Stimulated activated CD4-positive, alpha-beta T cell treated with anti-CD3 and anti-CD28 coated beads, Interleukin-12 subunit alpha, Interleukin-12 subunit beta, amount 100 ng/mL, for 4 hours (primary cell): ENCODE results near the gene LRRC17.
"Not testable (repeated sequence)": the region's sequence is repeated elsewhere in the genome, so short reads cannot be mapped to it uniquely, and the experiment has no call there.

Source experiments
- DNase-seq: peaks from one replicate; pipeline ENCODE4 v3.0.0-alpha.2; 2020

LRRC17 gene

DNA sequence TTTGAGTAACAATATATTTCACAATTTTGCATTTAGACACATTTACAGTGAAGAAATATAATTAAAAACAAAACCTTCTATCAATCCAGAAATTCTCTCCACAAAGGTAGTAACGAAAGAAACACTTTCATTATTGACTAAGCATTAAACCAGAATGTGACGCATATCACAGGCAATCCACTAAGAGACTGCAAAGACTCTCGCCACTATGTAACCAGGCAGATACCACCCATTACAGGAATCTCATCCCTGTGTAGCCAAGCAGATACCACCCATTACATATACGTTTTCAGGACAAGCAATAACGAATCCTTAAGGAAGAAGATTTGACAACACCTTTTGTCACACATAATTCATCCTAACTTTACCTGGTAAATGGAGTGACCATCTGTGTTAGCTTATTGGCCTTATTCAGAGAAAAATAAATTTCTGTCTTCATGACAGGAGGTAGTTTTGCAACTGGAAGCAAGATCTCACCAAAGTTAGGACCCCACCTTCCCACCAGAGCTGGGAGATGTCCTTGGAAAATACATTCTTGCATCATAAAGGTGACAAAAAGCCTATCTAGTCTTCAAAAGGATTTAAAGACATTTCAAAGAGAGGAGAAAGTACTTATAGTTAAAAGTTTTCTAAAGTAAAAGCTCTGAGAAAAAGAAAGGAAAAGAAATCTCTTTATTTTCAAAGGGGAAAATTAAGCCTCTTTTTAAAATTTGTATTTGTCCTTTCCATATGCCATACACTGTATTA, 30.8 kb downstream of the LRRC17 start:
- no peak for DNase-seq

DNA sequence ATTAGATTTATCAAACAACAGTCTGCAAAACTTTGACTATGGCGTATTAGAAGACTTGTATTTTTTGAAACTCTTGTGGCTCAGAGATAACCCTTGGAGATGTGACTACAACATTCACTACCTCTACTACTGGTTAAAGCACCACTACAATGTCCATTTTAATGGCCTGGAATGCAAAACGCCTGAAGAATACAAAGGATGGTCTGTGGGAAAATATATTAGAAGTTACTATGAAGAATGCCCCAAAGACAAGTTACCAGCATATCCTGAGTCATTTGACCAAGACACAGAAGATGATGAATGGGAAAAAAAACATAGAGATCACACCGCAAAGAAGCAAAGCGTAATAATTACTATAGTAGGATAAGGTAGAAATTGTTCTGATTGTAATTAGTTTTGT, 31.4 kb downstream of the LRRC17 start:
- no peak for DNase-seq

DNA sequence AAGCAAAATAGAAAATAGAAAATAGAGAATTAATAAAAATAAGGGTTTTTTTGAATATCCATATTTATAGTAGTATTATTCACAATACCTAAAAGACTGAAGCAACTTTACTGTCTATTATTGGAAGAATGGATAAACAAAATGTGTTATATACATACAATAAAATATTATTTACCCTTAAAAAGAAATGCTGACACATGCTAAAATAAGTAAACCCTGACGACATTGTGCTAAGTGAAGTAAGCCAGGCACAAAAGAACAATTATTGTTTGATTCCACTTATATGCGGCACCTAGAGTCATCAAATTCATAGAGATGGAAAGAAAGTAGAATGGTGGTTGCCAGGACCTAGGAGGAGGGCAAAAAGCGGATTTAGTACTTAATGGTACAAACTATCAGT, 39.0 kb downstream of the LRRC17 start:
- DNase-seq, result no peak

DNA sequence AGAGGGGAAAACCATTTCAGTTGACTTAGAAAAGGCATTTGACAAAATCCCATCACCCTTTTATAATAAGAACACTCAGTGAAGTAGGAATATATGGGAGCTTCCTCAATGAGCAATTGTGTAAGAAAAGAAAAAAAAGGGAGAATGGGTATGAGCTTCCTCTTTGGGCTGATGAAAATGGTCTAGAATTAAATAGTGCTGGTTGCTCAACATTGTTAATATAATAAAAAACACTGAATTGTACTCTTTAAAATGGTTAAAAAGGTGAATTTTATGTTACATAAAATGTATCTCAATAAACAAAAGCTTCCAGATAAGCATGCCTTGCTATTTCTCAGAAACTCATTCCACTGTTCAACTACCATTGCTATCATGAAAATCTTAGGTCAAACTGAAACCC, 40.6 kb downstream of the LRRC17 start:
- DNase-seq, result no peak

DNA sequence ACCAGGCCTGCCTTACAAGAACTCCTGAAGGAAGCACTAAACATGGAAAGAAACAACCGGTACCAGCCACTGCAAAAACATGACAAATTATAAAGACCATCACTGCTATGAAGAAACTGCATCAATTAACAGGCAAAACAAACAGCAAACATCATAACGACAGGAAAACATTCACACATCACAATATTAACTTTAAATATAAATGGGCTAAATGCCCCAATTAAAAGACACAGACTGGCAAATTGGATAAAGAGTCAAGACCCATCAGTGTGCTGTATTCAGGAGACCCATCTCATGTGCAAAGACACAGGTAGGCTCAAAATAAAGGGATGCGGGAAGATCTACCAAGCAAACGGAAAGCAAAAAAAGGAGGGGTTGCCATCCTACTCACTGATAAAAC, 41.6 kb downstream of the LRRC17 start:
- not testable (repeated sequence) for DNase-seq

DNA sequence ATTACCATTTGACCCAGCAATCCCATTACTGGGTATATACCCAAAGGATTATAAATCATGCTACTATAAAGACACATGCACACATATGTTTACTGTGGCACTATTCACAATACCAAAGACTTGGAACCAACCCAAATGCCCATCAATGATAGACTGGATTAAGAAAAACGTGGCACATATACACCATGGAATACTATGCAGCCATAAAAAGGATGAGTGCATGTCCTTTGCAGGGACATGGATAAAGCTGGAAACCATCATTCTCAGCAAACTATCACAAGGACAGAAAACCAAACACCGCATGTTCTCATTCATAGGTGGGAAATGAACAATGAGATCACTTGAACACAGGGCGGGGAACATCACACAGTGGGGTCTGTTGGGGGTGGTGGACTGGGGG, 45.2 kb downstream of the LRRC17 start:
- DNase-seq, result not testable (repeated sequence)

DNA sequence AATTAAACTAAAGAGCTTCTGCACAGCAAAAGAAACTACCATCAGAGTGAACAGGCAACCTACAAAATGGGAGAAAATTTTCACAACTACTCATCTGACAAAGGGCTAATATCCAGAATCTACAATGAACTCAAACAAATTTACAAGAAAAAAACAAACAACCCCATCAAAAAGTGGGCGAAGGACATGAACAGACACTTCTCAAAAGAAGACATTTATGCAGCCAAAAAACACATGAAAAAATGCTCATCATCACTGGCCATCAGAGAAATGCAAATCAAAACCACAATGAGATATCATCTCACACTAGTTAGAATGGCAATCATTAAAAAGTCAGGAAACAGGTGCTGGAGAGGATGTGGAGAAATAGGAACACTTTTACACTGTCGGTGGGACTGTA, 49.2 kb downstream of the LRRC17 start:
- not testable (repeated sequence) for DNase-seq

DNA sequence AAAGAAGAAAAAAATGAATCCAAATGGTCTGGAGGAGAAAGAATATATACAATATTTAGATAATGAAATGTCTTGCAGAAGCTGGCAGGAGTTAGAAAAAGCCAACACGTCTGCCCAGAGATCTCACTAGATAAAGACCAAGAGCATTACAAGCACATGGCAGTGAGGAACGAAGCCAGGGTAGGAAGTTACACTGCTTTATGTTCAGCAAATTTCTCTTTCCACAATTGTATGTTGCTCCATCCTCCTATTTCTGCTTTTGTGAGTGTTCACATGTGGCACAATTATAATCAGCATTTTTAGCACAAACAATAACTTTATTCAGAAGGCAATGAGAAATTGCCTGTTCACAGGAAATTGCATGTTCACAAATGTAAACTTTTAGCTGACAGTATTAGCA, 53.7 kb downstream of the LRRC17 start:
- DNase-seq, result no peak

DNA sequence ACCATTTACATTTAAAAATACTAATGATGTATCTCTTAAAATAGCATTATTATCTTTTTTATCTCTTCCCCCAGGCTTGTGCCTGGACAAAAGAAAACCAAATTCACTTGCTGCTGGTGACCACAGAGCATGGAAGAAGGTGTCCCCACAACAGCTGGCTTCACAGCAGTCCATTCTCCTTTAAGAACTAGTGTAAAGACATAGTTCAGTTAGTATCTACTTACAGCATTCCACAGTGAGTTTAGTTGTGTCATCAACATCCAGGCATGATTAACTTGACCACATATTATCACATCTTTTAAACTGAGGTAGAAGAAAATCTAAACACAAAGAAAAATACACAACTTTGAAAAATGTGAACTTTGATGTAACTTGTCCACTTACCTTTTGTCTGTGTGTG, 55.0 kb downstream of the LRRC17 start:
- no peak for DNase-seq

DNA sequence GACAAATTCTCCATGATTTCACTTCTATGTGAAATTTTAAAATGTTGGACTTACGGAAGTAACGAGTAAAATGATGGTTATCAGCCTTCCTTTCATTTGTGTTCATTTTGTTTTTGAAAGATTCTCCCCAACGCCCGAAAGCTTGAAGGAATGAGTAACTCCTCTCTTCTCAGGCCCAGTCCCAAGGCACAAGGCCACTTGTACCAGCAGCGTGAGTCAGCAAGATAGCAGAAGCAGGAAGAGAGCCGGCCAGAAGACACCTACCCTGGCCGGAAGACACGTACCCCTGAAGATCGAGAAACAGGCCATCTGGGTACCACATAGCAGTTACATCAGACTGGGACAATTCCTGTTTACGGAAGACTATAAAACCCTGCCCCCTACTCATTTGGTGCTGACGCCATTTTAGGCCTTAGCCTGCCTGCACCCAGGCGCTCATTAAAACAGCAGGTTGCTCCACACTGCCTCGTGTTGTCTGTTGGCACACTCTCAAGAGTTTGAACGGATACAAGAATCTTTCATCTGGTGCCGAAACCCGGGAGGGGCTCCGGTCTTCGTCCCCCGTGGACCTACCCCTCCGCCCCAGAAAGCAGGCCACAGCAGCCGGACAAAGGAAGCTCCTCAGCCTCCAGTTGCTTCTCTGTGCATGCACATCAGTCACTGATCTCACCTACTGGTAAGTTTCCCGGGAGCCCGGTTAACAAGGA, 60.4 kb downstream of the LRRC17 start:
- DNase-seq, result no peak

DNA sequence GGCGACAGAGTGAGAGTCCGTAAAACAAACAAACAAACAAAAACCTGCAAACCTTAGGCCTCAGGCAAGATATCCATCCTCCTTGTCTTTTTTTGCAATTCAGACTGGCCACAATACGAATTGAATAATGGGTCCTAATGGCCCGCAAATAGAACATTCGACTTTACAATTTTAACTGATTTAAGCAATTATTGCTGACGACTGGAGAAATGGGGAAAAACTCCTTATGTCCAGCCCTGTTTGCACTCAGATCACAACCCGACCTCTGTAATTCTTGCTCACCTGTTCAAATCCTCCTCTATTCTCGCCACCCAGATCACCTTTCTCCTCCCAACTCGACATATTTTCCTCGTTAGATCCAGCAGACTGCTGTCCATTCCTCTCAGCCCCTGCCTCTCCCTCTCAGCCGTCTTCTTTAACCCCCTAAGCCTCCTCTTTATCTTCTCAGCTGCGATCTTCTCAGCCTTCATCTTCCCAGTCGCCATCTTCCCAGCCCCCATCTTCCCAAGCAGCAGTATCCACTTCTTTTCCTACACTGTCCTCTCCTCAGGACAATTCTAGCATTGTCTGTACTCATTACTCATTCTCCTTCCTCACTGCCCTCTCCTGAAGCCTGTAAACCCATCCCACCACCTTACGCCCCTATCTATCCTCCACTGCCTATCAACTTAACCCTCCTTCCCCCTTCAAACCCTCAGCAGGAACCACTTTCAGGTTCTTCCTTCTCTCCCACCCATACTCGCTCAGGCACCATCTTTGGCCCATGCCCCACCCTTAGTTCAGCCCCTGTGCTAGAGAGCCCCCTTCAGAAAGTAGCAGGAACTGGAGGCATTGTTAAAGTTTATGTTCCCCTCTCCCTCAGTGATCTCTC, 61.8 kb downstream of the LRRC17 start:
- no peak for DNase-seq

DNA sequence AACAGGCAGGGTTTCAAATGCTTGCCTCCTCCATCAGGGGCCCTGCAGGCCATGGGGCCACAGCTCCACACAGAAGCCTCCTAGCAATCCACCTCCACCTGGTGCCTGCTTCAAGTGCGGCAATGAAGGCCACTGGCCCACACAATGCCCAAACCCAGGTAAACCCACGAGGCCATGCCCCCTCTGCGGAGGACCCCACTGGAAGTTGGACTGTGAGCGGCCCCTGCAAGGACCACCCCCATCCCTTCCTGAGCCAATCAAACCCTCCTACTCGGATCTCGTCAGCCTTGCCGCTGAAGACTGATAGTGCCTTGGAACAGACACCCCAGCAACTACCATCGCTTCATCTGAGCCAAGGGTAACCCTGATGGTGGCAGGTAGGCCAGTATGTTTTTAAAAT, 63.1 kb downstream of the LRRC17 start:
- DNase-seq, result no peak

DNA sequence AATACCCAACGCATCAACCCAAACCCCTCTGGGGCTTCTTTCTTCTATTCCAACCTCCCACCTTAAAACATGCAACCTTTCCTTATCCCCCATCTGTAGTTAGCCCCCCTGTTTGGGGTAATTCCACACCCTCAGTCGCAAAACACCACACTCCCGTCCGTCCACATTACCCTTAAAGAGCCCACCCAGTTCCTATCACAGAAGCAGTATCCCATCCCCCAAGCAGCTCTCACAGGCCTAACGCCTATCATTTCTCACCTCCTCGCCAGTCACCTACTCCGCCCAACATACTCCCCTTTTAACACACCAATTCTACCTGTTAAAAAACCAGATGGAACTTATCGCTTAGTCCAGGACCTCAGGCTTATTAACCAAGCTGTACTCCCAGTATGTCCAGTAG, 63.7 kb downstream of the LRRC17 start:
- DNase-seq, result no peak

DNA sequence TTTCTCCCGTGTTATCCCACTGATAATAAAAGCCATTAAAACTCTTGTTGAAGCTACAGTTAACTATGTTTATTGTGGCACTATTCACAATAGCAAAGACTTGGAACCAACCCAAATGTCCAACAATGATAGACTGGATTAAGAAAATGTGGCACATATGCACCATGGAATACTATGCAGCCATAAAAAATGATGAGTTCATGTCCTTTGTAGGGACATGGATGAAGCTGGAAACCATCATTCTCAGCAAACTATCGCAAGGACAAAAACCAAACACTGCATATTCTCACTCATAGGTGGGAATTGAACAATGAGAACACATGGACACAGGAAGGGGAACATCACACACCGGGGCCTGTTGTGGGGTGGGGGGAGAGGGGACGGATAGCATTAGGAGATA, 64.8 kb downstream of the LRRC17 start:
- DNase-seq, result not testable (repeated sequence)

DNA sequence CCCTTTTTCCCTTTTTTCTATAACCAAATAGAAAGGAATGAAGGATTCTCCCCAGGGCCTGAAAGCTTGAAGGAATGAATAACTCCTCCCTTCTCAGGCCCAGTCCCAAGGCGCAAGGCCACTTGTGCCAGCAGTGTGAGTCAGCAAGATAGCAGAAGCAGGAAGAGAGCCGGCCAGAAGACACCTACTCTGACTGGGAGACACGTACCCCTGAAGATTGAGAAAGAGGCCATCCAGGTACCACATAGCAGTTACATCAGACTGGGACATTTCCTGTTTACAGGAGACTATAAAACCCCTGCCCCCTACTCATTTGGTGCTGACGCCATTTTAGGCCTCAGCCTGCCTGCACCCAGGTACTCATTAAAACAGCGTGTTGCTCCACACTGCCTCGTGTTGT, 65.5 kb downstream of the LRRC17 start:
- DNase-seq, result no peak

DNA sequence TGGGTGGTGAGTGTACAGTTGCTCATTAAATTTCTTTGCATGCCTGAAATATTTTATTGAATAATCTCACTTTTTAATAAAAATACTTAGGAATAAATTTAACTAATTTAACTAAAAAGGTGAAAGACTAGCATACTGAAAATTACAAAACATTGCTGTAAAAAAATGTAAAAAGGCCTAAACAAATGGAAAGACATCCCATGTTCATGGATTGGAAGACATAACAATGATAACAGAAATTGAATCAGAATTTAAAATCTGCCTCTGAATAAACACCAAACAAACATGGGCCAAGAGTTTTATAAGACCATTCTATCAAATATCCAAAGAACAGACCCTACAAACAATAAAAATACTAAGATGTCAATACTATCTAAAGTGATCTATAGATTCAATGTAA, 66.9 kb downstream of the LRRC17 start:
- no peak for DNase-seq

DNA sequence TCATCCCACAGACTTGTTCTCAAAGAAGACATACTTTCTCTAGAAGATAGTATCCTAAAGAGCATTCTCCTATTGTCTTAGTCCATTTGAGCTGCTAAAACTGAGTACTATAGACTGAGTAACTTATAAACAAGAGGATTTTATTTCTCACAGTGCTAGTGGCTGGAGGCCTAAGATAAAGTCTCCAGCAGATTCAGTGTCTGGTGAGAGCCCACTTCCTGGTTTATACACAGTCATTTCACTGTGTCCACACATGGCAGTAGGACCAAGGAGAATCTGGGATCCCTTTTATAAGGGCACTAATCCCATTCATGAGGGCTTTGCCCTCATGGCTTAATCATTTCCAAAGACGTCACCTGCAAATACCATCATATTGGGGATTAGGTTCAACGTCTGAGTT, 68.7 kb downstream of the LRRC17 start:
- no peak for DNase-seq

DNA sequence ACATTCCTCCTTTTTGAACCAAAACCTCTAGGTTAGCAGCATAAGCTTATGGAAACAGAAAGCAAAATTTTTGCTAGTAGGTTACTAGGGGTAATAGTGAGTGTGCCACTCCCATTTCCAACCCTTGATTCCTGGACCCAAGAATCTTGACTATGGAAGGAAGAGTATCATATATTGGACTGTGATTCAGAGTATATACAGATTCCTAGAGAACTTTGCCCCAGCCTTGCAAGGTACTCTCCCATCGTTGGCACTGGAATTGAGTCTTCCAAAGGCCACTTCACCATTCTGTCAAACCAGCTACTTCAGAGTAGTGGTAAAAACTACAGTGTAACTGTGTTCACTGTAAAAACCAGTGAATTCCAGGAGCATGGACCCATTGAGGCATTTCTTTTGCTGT, 69.4 kb downstream of the LRRC17 start:
- DNase-seq, result no peak

DNA sequence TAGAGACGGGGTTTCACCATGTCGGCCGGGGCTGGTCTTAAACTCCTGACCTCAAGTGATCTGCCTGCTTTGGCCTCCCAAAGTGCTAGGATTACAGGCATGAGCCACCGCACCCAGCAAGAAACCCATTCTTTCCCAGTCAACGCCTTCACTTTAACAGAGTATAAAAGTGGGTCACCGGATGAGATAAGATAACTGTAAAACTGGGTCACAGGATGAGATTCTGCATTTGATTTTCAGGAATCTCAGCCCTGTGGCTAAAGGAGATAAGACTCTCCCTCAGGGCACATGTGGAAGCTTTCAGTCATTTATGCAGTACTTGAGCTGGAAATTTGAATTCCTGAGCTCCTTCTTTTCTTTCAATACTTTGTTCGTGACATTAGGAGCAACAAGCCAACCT, 70.8 kb downstream of the LRRC17 start:
- DNase-seq, result no peak

DNA sequence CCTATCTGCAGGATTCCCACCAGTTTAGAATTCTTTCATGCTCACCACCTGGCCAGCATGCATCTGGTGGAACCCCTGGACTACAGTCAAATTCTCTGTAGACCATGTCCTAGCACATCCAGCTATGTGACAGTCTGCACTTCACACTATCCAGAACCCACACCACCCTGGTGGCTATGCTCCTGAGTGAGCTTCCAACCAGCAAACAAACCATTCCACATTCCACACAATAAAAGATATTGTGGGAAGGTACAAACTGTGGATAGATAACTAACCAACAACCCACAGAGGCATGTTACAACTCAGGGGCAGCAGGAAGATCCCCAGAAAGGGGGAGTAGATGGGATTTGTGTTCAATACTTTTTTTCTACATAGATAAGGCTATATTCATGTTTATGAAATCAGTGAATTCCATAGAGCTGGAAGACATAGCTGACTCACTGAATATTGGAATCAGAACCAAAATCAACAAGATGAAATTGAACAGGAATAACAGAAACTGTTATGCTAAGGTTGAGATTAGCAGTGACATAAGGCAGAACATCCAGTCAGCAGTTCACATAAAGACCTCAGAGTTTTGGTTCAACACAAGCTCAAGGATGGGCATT, 72.5 kb downstream of the LRRC17 start:
- no peak for DNase-seq

DNA sequence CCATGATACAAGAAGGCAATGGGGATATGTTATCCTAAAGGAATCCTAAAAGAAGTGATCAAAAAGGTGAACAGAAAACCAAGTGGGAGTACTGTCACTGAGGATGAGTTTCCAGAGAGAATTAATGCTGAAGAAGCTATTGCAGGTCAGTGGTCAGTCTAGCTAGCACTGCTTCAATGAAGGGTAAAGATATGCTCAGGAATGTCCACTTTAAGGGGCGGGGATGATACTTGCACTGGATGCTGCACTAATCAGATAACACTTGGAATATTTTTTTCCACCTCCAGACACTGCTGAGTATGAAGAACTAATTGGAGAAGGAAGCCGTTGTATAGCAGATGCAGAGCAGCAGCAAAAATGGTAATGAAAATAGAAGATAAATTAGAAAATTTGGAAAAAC, 75.3 kb downstream of the LRRC17 start:
- DNase-seq, result no peak

DNA sequence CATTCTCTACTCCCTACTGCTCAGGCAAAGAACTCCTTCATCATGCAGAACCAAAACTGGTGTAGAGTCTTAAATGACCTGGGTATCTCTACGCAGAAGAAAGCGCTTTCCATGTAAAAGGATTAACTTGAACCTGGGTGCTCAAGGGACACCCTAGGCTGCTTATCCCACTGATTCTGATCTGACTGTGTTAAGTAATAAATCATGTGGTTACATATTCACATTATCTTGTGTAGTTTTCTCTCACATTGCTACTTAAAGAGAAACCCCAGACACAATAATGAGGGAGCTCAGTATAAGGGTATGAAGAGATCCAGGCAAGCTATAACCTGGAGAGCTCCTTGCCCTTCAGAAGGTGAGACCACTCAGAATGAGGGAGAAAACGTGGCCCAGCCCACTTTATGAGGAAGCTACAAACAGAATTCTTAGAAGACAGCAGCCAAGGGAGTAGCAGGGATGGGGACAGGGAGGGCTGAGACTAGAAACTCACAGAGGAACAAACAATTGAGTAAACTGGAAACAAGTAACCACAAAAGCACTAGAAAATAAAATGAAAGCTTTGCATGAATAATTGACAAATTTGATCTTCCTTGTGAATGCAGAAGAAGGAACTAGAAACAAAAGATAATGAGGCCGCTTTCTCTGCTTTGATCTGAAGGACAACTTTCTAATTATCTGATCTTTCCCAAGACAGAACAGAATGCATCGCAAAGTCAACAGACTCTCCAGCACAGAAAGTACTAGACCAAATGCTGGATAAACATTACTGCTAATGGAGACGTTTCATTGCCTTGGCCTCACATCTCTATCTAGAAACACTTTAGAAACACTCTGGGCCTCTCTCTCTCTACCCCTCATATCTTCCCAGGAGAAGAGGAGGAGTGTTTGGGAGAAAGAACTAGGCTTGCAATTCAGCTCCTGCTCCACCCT, 76.1 kb downstream of the LRRC17 start:
- DNase-seq, result no peak
